GM13976 (cell line): Measurements from ENCODE around the gene DMRTB1.

Experiments
- DNase-seq: peaks from one replicate; pipeline ENCODE4 v3.0.0; 2012; ENCODE audit warnings: low spot score
- in situ Hi-C: fragments of 300-500 bp; cut with MboI; formaldehyde crosslinking; loops from one replicate; pipeline ENCODE4 v1.12.0; 2022; ENCODE audit warnings: low sequenced_read_pairs, mixed read lengths, inconsistent platforms; ENCODE audit not compliant: unreplicated experiment
- TF ChIP-seq, protein P1 (sequence below): IDR thresholded peaks from 2 replicates; pipeline ENCODE4 v1.5.1; 2012; ENCODE audit warnings: borderline replicate concordance, mild to moderate bottlenecking; ENCODE audit not compliant: insufficient read depth; ENCODE audit errors: extremely low read depth, missing control alignments, control extremely low read depth

DMRTB1 gene

DNA sequence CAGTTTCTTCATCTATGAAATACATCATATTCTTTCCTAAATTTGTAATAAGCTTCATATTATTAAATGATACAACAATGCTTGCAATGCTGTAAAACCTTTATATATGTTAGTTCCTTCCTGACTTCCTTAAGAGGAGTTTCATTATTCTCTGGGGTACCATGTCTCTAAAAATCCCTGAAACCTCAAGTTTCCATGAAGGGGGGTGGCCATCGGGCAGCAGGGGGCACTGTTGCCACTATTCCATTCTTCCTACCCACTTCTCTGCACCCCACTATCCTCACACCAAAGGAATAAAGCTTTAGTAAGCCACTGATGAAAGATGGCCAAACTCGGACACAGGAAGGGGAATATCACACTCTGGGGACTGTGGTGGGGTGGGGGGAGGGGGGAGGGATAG lies 9.0 kb upstream of the DMRTB1 start:
- in situ Hi-C loops = no loop called here
- TF ChIP-seq, protein P1, sequence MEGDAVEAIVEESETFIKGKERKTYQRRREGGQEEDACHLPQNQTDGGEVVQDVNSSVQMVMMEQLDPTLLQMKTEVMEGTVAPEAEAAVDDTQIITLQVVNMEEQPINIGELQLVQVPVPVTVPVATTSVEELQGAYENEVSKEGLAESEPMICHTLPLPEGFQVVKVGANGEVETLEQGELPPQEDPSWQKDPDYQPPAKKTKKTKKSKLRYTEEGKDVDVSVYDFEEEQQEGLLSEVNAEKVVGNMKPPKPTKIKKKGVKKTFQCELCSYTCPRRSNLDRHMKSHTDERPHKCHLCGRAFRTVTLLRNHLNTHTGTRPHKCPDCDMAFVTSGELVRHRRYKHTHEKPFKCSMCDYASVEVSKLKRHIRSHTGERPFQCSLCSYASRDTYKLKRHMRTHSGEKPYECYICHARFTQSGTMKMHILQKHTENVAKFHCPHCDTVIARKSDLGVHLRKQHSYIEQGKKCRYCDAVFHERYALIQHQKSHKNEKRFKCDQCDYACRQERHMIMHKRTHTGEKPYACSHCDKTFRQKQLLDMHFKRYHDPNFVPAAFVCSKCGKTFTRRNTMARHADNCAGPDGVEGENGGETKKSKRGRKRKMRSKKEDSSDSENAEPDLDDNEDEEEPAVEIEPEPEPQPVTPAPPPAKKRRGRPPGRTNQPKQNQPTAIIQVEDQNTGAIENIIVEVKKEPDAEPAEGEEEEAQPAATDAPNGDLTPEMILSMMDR = peak; percentile 38
- no peak for DNase-seq

DNA sequence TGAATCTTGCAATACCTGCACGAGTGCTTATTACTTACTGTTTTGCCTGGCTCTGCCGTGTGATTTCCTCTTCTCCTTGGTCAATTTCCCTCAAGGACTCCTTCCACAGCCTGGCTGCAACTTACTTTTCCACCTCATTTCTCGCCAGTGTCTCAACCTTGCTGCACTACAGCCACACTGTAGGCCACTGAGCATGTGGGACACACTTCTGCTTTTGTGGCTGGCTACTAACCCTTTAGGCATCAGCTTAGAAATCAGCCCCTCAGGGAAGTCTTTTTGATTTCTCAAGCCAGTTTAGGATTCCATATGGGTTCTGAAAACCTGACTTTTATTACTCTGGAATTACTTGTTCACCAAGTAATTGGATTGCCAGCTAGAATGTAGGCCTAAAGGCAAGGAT lies 5.2 kb upstream of the DMRTB1 start:
- DNase-seq = no peak
- TF ChIP-seq, protein P1 = no peak
- in situ Hi-C loops = no loop called here

- in situ Hi-C loops = no loop called here
- TF ChIP-seq, protein P1 = no peak
- DNase-seq = no peak
Observed at GRCh38 chr1:53455364-53455991, 3.7 kb upstream of the DMRTB1 start.

DNA sequence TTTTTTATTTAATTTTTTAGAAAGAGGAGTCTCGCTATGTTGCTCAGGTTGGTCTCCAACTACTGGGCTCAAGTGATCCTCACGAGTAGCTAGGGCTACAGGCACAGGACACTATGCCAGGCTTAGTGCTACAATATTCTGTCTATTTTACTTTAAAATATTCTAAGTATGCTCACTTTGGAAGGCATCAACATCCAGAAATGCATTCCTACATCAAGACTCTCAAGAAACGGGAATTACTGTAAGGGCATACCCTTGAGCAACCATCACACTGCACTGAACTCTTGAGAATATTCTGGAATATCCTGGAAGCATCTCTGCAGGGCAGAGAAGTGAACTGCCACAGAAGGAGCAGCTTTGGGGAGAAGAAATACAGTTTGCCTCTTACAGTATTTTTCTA lies 565 bp upstream of the DMRTB1 start:
- TF ChIP-seq, protein P1 = no peak
- in situ Hi-C loops = no loop called here
- no peak for DNase-seq

GRCh38 chr1:53460211-53460634 lies 1.0 kb downstream of the DMRTB1 start:
- in situ Hi-C loops = no loop called here
- no peak for DNase-seq
- TF ChIP-seq, protein P1 = no peak

GRCh38 chr1:53460666-53461322 lies 1.6 kb downstream of the DMRTB1 start:
- DNase-seq = peak; percentile 17
- in situ Hi-C loops = no loop called here
- TF ChIP-seq, protein P1 = no peak
